ENCODE results near the gene COL21A1.

Gene COL21A1

DNA sequence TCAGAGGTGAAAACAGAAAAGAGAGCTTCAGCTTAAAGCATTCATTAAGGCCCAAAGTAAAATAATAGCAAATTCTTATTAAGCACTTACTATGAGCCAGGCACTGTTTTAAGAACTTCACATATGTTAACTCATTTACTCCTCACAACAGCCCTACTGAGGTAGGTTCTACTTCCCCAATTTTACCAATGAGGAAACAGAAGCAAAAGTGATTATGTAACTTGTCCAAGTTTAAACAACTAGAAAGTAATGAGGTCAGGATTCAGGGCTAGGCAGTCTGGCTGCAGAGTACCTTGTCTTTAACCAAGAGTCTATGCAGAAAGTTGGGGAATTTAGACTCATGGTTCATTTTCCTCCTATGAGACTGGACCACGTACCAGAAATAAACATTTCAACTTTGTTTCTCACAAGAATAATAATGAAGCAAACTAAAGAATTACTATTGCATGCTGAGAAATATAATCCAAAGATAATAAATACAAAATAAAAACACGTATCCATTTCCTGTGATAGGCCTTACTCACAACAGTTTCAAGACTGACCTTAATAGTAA lies 3.8 kb downstream of the COL21A1 start:
- no peak for TF ChIP-seq POLR2A (IDR thresholded peaks at IDR 0.05; ENCODE audit: low read depth, low read length)
- TF ChIP-seq TAF1 (IDR thresholded peaks at IDR 0.05; ENCODE audit: borderline replicate concordance, low read depth, low read length): no peak
- TF ChIP-seq POLR2AphosphoS5 (IDR thresholded peaks at IDR 0.05; ENCODE audit: low read depth, low read length): no peak
- FAIRE-seq (peak; percentile 44), DNase-seq (ENCODE audit: insufficient read length) (no peak)

DNA sequence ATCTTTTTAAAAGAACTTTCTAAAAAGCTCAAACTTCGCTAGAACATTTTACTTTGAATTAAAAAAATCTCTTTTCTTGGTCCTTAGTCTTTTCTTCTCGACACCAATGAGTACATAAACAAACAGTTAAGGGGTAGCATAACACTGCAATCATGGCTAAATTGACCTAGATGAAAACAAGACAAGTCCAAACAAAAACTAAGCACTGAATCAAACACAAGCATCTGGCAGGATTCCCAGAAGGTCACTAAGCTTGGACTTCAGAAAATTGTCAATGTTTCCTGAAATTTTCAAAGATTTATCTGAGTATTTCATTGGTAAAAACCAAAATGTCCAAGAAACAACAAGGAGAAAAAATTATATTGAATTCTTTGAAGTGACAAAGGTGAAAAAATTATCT lies 5.0 kb downstream of the COL21A1 start:
- FAIRE-seq: no peak
- TF ChIP-seq POLR2AphosphoS5 (IDR thresholded peaks at IDR 0.05; ENCODE audit: low read depth, low read length) (no peak), TAF1 (IDR thresholded peaks at IDR 0.05; ENCODE audit: borderline replicate concordance, low read depth, low read length) (no peak), POLR2A (IDR thresholded peaks at IDR 0.05; ENCODE audit: low read depth, low read length) (no peak)
- DNase-seq (ENCODE audit: insufficient read length): no peak

DNA sequence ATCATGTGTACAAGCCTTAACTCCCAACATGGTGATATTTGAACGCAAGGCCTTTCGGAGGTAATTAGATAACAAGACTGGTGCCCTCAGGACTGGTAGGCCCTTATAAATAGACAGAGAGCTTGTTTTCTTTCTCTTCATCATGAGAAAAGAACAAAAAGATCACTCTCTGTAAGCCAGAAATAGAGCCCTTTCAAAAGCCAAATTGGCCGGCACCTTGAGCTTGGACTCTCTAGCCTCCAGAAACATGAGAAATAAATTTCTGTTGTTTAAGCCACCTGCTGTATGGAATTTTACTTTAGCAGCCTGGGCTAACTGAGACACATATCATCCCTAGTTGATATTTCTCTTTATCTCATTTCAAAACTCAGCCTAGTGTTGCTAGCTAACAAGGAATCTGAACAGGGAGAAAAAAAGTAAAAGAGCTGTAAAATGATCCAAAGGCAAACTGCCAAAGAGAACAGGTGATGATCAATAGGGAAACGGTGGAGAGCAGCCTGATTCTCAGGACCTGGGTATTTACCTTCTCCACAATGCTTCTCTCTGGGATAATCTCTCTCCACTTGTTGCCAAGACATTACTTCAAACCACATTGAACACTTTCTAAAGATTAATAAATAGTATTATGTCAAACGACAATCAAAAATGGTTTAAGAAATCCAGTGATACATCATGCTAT lies 6.1 kb downstream of the COL21A1 start:
- DNase-seq (ENCODE audit: insufficient read length) (no peak), FAIRE-seq (no peak)
- TF ChIP-seq POLR2AphosphoS5 (IDR thresholded peaks at IDR 0.05; ENCODE audit: low read depth, low read length) (no peak), POLR2A (IDR thresholded peaks at IDR 0.05; ENCODE audit: low read depth, low read length) (no peak), TAF1 (IDR thresholded peaks at IDR 0.05; ENCODE audit: borderline replicate concordance, low read depth, low read length) (no peak)

DNA sequence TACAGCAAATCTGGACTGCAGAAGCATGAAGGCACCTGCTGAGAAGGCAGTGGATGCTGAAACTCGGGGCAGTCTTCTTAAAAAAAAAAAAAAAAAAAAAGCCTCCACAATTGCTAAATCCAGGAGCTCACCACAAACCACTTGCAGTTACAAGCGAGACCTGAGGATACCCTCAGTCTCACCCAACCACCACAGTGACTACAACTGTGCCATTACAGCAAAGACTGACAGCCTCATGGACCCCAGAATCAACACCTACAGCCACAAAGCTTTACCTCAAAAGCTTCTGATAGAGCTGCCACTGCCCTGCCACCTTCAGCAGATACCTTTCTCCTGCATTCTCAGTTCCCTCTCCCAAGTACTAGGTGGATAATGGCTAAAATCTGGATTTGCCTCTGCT lies 9.0 kb downstream of the COL21A1 start:
- FAIRE-seq (no peak), DNase-seq (ENCODE audit: insufficient read length) (no peak)
- no peak for TF ChIP-seq POLR2A (IDR thresholded peaks at IDR 0.05; ENCODE audit: low read depth, low read length)
- no peak for TF ChIP-seq TAF1 (IDR thresholded peaks at IDR 0.05; ENCODE audit: borderline replicate concordance, low read depth, low read length)
- TF ChIP-seq POLR2AphosphoS5 (IDR thresholded peaks at IDR 0.05; ENCODE audit: low read depth, low read length): no peak

DNA sequence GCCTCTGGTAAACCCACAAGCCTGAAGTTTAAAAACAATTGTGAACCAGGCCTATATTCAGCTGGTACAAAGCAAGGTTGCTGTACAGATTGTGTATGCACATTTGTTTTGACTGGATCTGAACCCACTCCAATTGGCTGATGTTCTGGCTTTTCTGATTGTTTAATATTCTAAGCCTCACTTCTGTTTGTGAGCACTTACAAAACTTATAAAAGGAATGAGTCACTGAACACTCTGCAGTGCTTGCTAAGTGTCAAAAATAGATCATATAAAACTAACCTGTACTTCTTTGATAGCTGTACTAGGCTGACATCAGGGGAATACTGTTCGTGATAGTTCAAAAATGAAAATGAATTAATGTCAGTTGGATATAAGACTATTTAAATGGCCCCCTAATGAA lies 12.1 kb downstream of the COL21A1 start:
- DNase-seq (ENCODE audit: insufficient read length) (no peak), FAIRE-seq (no peak)
- TF ChIP-seq POLR2AphosphoS5 (IDR thresholded peaks at IDR 0.05; ENCODE audit: low read depth, low read length) (no peak), TAF1 (IDR thresholded peaks at IDR 0.05; ENCODE audit: borderline replicate concordance, low read depth, low read length) (no peak), POLR2A (IDR thresholded peaks at IDR 0.05; ENCODE audit: low read depth, low read length) (no peak)

- no peak for DNase-seq (ENCODE audit: insufficient read length)
- no peak for FAIRE-seq
- TF ChIP-seq TAF1 (IDR thresholded peaks at IDR 0.05; ENCODE audit: borderline replicate concordance, low read depth, low read length): no peak
- TF ChIP-seq POLR2AphosphoS5 (IDR thresholded peaks at IDR 0.05; ENCODE audit: low read depth, low read length): no peak
- TF ChIP-seq POLR2A (IDR thresholded peaks at IDR 0.05; ENCODE audit: low read depth, low read length): no peak
These were observed 14.9 kb downstream of the COL21A1 start for GRCh38 chr6:56232436-56232835.

GRCh38 chr6:56231827-56232226 lies 15.6 kb downstream of the COL21A1 start:
- no peak for DNase-seq (ENCODE audit: insufficient read length)
- no peak for FAIRE-seq
- TF ChIP-seq TAF1 (IDR thresholded peaks at IDR 0.05; ENCODE audit: borderline replicate concordance, low read depth, low read length) (no peak), POLR2AphosphoS5 (IDR thresholded peaks at IDR 0.05; ENCODE audit: low read depth, low read length) (no peak), POLR2A (IDR thresholded peaks at IDR 0.05; ENCODE audit: low read depth, low read length) (no peak)

- FAIRE-seq (peak; percentile 27), DNase-seq (ENCODE audit: insufficient read length) (no peak)
- TF ChIP-seq TAF1 (IDR thresholded peaks at IDR 0.05; ENCODE audit: borderline replicate concordance, low read depth, low read length) (no peak), POLR2A (IDR thresholded peaks at IDR 0.05; ENCODE audit: low read depth, low read length) (no peak), POLR2AphosphoS5 (IDR thresholded peaks at IDR 0.05; ENCODE audit: low read depth, low read length) (no peak)
These were observed 16.3 kb downstream of the COL21A1 start for GRCh38 chr6:56230976-56231566.

DNA sequence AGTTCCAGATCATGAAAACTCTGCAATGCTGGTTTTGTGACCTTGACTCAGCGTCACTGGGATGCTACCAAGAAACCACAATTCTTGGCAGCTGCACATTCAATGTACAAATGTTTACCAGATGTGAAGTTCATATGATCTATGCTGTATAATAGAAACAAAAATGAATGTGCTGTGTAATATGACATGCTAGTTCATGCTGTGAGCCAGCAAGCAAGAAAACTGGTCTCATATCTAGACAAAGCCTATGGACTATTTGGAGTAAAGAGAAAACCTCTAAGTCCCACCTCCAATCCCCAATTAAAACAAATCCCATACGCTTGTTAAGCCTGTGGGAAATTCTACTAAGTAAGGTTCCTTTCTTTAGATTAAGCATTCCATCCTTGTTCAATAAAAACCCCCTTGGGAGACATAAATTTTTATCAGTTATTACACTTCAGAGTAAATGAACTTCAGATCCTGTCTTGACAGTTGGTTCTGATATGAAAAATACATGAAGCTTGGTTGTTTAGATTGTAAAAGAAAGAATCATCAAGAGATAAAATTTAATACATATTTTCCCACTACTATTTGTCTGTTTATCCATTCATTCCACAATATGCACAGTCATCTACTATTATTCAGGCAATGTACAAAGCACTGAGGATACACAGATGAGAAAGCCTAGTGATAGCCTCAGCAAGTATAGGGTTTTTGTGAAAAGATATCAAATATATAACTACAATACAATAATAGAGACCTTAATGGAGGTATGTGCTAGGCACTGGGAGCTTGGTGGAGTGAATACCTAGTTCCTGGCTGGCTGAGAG lies 20.1 kb downstream of the COL21A1 start:
- FAIRE-seq (no peak), DNase-seq (ENCODE audit: insufficient read length) (no peak)
- TF ChIP-seq TAF1 (IDR thresholded peaks at IDR 0.05; ENCODE audit: borderline replicate concordance, low read depth, low read length): no peak
- no peak for TF ChIP-seq POLR2AphosphoS5 (IDR thresholded peaks at IDR 0.05; ENCODE audit: low read depth, low read length)

DNA sequence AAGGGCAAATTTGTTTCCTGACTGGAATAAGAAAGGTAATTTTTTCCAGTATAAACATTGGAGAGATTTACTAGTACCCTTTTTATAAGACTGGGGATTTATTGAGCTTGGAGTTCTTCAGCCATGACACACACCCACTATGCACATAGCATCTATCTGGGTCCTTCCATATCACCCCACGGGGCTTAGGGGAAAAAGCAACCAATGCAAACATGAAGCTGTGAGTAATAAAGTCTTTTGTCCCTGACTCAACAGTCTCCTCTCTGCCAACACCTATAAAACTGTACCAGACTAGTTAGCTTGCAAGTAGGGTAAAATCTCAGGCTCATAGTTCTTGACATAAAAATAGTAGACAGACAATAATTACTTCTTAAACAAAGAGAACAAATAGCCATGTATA lies 23.4 kb downstream of the COL21A1 start:
- FAIRE-seq (no peak), DNase-seq (ENCODE audit: insufficient read length) (no peak)
- TF ChIP-seq POLR2A (IDR thresholded peaks at IDR 0.05; ENCODE audit: low read depth, low read length): no peak
- TF ChIP-seq TAF1 (IDR thresholded peaks at IDR 0.05; ENCODE audit: borderline replicate concordance, low read depth, low read length): no peak
- TF ChIP-seq POLR2AphosphoS5 (IDR thresholded peaks at IDR 0.05; ENCODE audit: low read depth, low read length): no peak

GRCh38 chr6:56222499-56222898 lies 24.9 kb downstream of the COL21A1 start:
- no peak for TF ChIP-seq TAF1 (IDR thresholded peaks at IDR 0.05; ENCODE audit: borderline replicate concordance, low read depth, low read length)
- TF ChIP-seq POLR2AphosphoS5 (IDR thresholded peaks at IDR 0.05; ENCODE audit: low read depth, low read length): no peak
- no peak for TF ChIP-seq POLR2A (IDR thresholded peaks at IDR 0.05; ENCODE audit: low read depth, low read length)
- DNase-seq (ENCODE audit: insufficient read length) (no peak), FAIRE-seq (no peak)

Measured in GM12892 (cell line).